NCI-H2107 treated with DMSO at 0.1 percent for 48 hours (cell line): Measurements from ENCODE around the gene HNRNPUL2.

Experiments
- DNase-seq: peaks from one replicate; lab custom pipeline; 2025; ENCODE audit not compliant: unreplicated experiment; lab: John Stamatoyannopoulos, UW

The HNRNPUL2 gene

GRCh38 chr11:62671608-62672389 lies 55.5 kb downstream of the HNRNPUL2 start, which contains the start of the genes LBHD1 and UQCC3:
Gene LBHD1 (minus strand): TSS chr11:62672267. CDS start chr11:62670031, 2,236 bp downstream.
Gene UQCC3 (plus strand): TSS chr11:62671673. CDS start chr11:62671746, 73 bp downstream.
- DNase-seq: peak; percentile 38

GRCh38 chr11:62671236-62671607 lies 56.0 kb downstream of the HNRNPUL2 start:
- peak; percentile 82 for DNase-seq

- no peak for DNase-seq
These were observed 57.7 kb downstream of the HNRNPUL2 start for GRCh38 chr11:62669420-62670161.

- no peak for DNase-seq
These were observed 59.8 kb downstream of the HNRNPUL2 start for GRCh38 chr11:62667460-62667859.

GRCh38 chr11:62666259-62666926 lies 60.9 kb downstream of the HNRNPUL2 start:
- DNase-seq: no peak

- DNase-seq: no peak
These were observed 61.5 kb downstream of the HNRNPUL2 start for GRCh38 chr11:62665599-62666258.

GRCh38 chr11:62665075-62665598 lies 62.1 kb downstream of the HNRNPUL2 start, which contains the start of the genes C11orf98 and CSKMT:
Gene C11orf98 (minus strand): TSS chr11:62665210. CDS start chr11:62665169, 41 bp downstream.
Gene CSKMT (plus strand): TSS chr11:62665312. CDS start chr11:62665880, 568 bp downstream.
- peak; percentile 78 for DNase-seq

- DNase-seq: peak; percentile 41
These were observed 62.7 kb downstream of the HNRNPUL2 start for GRCh38 chr11:62664405-62665074.
